NCI-H2029 (cell line): ENCODE measurements around the gene SLC9C2.
"Not testable (repeated sequence)": the region's sequence is repeated elsewhere in the genome, so short reads cannot be mapped to it uniquely, and the experiment has no call there.

Experiments
- DNase-seq: peaks from one replicate; lab custom pipeline; 2025; lab: John Stamatoyannopoulos, UW

Gene SLC9C2

DNA sequence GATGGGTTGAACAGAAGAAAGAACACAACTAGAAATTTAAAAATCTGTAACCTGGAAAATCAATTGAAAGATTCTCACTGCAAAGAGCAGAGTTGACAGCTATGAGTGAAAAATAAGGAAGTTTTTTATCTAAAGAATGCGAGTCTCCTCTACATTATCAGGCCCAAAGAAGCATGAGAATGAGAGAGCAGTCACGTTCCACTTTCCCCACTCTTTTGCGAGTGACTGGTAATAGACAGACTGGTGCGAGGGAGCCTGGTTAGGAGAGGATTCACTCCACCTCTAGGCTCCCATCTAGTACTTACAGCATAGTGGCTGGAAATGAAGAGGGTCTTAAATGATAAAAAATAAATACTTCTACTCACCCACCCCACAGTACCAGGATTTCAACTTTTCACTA lies 73.8 kb downstream of the SLC9C2 start:
- DNase-seq = no peak

DNA sequence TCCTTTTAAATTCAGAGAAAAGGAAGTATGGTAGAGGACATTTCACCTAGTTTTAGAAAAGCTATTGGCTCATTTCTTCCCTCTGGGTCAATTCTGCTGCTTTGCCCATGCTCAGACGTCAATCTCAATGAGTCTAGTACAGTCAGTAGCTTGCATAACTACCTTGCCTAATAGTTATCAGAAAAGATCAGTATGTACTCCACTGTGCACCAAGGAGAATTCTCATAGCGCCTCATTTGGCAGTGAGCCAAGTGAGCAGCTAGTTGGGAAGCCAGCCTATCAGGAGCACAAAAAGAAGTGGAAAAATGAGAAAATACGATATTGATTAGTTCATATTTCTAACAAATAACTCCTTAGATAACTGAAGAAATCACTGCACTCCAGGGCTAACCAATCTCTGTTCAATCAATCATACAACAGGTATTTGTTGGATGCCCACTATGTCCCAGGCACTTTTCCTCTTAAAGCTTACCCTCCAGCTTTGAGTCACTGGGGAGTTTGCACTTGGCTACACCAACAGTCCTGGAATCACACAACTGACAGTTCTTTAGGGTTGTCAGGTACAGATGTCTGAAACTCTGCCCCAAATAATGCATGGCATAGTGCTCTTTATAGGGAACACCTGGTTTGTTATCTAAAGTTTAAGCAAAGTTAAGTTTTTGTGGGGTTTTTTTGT lies 75.6 kb downstream of the SLC9C2 start:
- DNase-seq = no peak

DNA sequence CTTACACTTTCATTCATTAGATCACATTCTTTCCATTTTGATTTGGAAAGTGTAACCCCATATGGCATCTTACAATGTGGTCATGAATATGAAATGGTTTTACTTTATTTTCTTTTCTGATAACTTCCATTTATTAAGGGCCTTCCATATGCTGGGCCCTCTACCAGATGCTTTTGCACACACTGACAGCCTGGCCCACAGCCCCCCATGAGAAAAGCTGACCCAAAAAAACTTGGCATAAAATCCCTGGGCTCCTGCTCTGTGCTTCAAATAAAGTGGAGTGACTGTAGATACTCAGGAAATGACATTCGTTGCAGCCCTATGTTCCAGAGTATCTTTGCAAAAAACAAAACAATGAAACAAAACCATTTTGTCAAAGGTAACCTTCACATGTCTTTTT lies 76.9 kb downstream of the SLC9C2 start:
- no peak for DNase-seq

DNA sequence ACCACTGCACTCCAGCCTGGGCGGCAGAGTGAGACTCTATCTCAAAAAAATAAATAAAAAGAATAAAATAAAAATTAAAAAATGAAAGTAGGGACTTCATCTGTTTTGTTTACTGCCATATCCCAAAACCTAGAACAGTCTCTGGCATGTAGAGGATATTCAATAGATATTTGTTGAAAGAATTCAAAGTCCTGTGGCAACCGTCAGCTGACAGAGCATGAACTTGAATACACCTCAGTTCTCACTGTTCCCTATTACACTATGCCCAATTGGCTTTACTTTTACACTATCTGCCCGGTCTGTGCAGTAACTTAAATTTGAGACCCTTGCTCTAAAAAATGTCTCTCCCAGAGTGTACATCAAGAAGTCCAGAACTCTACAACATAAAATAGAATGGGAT lies 79.5 kb downstream of the SLC9C2 start:
- DNase-seq = no peak

DNA sequence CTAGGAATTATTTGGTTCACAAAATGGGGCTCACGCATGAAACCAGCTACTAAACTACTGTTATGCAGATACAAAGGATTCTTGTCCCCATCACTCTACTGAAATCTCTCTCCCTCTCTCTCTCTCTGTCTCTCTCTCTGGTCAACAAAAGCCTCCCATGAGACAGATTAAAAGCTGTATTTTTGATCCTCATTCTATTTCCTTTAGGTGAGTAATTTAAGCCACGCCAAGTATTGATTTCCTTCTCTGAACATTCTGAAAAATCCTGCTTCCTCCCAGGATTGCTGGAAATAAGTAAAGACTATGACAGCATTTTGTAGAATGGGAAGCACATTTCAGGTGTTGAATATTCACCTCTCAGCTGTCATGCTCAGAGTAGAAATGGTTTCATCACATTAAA lies 82.1 kb downstream of the SLC9C2 start:
- DNase-seq = no peak

DNA sequence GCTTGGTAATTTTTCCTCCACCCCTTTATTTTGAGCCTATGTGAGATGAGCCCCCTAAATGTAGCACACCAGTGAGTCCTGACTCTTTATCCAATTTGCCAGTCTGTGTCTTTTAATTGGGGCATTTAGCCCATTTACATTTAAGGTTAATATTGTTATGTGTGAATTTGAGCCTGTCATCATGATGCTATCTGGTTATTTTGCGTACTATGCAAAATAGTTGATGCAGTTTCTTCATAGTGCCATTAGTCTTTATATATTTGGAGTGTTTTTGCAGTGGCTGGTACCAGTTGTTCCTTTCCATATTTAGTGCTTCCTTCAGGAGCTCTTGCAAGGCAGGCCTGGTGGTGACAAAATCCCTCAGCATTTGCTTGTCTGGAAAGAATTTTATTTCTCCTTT lies 88.4 kb downstream of the SLC9C2 start:
- DNase-seq = not testable (repeated sequence)

DNA sequence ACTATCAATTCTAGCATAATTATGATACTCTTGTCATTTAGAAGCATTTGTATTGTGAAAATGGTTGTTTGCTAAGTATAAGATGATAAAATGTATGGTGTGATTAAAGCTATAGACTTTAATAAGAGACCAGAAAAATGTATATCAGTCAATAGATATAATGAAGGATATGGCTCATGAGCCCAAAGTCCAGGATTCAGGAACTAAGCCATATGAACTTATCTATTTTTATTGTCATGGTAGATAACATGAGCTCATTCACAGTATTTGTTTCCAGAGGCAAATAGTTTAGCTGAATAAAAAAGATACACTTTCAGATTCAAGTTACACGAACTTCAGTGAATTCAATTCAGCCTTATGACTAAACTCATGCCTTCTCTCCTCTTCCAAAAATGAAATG lies 93.1 kb downstream of the SLC9C2 start:
- DNase-seq = no peak

DNA sequence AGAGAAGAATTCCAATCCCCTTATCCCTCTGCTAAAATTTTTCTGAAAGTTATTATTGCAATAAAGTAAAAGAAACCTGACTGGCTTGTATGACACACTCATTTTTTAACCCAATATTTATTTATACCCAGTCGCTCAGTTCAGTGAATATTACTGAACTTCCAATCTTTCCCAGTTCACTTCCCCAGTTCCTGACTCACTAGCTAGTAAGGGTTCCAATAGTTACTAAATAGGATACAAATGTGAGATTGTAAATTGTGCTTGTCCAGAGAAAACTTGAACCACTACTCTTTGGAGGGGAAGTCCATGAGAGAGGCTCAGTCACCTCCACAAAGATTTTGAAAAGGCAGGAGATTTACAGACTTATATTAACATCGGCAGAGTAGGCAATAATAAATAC lies 94.3 kb downstream of the SLC9C2 start:
- no peak for DNase-seq

DNA sequence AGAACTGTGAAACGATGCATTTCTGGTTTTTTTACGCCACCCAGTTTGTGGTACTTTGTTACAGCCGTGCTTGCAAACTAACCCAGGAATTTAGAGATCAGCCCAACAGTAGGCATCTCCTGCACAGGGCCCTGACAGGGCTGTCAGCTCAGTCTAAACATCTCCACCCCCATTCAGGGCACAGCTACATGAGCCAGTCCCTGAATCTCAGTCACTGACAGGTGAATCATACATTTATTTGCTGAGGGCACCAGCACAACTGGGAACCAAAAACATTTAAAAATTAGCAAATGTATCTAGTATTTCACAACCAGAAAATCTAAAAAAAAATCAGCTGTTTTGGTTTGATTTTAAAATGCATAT lies 95.0 kb downstream of the SLC9C2 start:
- no peak for DNase-seq

DNA sequence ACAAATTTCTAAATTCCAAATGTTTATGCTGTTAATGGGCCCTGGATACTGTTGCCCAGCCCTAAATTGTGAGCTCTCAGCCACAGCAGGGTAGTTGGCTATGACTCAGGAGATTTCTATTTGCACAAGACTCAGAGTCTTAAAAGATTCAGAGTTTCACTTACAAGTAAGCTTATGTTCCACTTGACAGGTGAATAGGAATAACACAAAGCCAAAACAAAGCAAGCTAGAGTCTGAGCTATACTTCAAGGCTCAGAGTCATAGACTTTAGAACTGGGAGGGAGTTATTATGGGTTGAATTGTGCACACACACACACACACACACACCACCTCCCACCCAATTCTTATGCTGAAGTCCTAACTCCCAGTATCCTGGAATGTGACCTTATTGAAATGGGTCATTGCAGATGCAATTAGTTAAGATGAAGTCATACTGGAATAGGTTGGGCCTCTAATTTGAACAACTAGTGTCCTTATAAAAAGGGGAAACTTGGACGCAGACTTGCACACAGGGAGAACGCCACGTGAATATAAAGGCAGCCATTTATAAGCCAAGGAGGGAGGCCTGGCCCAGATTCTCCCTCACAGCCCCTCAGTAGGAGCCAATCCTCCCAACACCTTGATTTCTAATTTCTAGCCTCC lies 95.5 kb downstream of the SLC9C2 start:
- no peak for DNase-seq

DNA sequence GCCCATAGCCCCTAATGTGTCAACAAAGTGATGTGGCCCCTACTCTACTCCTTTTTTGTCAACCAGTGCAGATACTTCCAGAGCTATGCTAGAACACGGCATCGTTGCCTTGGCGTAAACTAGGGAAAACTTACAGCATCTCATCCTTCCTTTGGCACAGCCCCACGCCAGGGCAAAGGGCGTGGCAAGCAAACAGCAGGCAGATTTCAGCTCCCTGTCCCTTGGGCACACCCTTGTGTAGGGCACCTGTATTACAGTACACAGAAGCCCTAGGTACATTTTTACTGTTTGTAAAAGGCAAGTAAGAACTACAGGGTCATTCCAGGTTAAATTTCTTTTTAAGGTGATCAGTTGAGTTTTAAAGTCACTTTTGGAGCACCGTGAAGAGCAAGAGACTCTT lies 96.4 kb downstream of the SLC9C2 start:
- DNase-seq = no peak

DNA sequence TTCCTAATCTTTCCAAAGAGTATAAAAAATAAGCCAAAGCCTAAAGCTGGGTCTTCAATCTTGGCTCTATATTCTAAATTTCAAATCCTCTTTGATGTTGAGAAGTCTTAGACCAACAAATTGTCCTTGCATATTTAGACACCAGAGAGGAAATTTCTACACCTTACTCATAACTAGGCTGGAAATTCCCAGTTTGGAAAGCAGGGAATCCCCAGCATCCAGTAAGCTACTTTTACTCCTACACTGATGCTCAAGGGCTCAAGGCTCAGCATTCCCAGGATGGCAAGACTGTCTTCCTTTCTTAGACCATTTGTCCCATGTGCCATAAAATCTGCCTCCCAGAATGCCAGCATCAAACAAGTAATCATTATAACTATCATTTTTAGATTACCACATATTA lies 97.5 kb downstream of the SLC9C2 start:
- DNase-seq = no peak

DNA sequence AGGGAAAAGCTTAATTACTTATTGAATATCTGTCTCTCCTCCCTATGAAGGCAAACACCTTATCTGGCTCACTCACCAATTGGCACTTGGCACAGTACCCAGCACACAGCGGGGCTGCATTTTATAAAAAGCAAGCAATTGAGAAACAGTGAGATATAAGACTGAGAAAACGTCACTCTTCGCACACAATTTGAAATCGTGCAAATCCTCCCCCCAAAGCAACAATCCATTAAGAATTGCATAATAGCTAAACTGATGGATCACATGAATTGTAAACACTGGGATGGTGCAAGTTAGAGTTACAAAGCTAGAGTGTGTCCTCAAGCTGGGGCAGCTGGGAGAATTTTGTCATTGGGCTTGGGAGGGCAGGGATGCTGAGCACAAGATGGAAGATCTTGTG lies 98.6 kb downstream of the SLC9C2 start:
- DNase-seq = no peak

DNA sequence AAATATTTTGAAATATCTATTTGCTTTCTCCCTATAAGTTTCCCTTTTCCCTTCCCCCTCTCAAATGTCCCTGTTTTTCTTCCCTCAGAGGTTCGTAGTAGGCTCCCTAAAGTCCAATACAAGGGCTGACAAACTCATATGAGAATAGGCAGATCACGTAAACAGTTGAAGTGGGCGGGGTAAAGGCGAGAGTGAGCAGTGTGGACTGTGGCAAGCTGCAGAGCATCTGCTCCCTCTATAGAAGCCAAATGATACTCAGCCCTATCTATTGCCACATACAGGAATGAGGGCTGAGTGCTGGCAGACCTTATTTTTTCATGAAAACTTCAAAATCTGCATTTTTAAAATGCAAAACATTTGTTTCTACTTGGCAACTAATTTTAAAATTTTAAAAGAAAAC lies 99.5 kb downstream of the SLC9C2 start:
- DNase-seq = no peak

DNA sequence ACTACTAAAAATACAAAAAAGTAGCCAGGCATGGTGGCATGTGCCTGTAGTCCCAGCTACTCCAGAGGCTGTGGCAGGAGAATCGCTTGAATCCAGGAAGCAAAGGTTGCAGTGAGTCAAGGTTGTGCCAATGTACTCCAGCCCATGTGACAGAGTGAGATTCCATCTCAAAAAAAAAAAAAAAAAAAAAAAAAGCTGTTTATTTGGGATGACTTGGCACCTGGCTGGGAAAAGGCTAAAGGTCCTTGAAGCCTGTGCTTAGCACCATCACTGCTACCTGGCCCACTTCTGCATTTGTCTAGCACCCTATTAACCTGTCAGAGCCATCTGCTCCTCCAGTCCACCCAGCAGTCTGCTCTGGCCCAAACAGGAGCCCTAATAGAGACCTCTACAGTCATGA lies 100.8 kb downstream of the SLC9C2 start:
- no peak for DNase-seq

DNA sequence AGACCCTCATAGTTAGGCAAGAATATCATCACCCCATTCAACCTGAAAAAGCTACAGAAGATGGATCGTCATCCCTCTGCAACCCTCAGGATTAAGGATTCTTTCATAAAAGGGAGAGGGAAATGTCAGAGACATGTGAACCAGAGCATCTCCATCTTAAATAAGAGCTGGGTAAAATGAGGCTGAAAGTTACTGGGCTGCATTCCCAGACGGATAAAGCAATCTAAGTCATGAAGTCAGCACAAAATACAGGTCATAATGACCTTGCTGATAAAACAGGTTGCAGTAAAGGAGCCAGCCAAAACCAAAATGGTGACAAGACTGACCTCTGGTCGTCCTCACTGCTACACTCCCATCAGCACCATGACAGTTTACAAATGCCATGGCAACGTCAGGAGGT lies 103.1 kb downstream of the SLC9C2 start:
- no peak for DNase-seq

DNA sequence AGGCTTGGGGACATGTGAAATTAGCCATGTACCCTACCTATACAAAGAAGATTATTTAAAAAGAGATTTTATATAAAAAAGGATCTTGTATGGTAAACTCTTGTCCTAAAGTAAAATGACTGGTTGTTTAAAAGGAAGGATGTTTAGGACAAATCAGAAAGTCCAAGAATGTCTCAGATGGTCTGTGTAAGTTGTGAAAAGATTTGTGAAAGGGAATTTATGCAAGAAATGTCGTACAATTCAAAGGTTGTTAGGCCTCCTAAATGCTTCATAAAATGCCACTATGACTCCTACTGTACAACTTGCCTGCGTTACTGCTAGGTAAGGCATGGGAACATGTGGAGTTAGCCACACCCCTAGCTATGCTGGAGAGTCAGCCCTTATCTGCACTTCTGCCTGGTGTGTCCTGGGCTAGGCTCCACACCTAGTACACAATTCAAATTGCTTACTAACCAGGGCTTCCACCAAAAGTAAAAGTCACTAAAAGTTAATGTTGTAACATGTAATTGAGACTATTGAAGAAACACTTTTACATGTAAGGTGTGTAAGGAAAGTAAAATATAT lies 106.0 kb downstream of the SLC9C2 start:
- DNase-seq = no peak

DNA sequence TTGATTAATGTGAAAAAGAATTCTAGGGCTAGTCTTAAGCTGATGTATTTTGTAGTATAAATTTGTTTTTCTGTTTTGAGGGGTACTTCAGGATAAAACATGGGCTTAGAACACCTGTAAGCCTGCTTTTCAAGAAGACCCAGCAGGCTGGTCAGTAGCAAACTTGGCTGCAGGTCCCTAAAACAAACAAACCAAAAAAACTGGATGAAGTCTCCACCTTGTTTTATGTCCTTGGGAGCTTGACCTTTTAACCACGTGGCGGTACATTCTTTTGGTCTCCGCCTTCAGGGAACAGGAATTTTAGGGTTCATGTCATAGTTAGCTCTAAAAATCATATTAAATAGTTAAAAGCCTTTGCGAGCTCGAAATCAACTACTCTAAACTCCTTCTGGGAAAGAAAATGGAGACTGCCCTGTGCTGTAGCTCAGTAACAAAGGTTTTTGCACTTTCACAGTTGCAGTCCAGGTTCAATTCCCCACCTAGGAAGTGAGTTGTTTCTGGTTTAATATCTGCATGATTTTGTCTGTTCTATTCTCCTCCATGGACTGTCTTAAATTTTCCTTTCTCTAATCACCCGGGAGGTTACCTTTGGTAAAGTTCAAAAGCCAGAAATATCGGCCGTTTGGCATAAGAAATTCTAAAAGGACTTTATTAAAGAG lies 107.1 kb downstream of the SLC9C2 start:
- DNase-seq = no peak

DNA sequence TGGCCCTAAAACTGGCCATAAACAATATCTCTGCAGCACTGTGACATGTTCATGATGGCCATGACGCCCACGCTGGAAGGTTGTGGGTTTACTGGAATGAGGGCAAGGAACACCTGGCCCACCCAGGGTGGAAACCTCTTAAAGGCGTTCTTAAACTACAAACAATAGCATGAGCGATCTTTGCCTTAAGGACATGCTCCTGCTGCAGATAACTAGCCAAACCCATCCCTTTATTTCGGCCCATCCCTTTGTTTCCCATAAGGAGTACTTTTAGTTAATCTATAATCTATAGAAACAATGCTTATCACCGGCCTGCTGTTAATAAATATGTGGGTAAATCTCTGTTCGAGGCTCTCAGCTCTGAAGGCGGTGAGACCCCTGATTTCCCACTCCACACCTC lies 109.7 kb downstream of the SLC9C2 start:
- not testable (repeated sequence) for DNase-seq

DNA sequence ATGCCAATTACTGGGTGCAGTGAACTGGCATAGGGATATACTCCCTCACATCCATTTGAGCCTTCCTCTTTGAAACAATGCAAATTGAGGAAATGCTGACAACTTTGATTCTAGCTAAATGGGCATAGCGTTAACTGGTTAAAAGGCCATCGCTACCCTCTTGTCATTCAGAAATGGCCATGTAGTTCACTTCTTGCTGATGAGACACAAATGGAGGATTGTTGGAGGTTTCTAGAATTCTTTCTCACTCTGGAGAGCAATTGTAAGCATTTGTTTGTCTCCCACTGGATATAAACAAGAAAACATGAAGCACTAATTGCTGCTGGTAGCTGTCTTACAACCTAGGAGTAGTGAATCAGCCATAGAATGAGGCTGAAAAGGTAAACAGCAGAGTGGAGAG lies 111.4 kb downstream of the SLC9C2 start:
- DNase-seq = no peak

DNA sequence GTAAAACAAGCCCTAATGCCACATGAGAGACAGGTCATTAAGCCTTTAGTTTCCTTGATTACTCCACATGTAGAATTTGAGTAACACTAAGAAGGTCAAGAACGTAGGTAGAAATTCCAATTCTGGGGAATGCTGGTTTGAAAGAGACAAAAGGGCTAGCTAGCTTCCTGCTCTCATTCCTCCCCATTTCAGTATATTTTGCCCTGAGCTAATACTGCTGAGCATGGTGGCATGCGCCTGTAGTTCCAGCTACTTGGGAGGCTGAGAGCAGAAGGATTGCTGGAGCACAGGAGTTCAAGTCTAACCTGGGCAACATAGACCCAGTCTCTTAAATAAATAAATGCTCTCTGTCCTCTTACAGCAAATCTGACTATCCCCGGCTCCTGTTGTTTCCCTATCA lies 112.9 kb downstream of the SLC9C2 start:
- no peak for DNase-seq

DNA sequence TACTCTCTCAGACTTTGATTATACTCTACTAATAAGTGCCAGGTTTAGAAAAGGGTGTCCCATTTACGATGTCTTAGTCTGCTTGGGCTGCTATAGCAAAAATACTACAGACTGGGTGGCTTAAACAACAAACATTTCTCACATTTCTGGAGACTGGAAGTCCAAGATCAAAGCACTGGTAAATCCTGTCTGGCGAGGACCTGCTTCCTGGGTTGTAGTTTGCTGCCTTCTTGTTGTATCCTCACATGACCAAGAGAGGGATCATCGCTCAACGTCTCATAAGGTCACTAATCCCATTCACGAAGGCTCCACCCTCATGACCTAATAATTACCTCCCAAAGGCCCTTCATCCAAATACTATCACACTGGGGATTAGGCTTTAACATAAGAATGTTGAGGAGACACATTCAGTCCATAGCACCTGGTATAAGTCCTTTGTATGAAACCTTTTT lies 113.7 kb downstream of the SLC9C2 start:
- no peak for DNase-seq

DNA sequence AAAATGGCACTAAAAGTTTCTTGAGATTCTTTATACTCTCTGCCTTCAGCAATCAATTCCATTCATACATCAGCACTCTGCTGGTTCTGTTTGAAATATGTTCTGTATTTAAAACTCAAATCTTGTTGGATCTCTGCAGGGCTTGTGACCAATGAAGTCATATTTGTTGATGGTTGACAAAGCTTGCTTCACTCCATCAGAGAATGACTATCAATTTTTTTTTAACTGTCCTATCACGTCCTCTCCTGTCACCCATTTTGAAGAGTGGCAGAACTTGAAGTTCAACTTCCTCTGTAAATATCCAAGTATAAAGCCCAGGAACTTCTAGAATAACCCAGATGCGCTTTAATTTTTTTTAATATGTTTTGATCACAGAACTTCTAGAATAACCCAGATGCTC lies 114.9 kb downstream of the SLC9C2 start:
- DNase-seq = no peak
